Measurements from ENCODE around the gene CELF5. TPM values are rescaled to one million over a fixed set of nuclear protein-coding genes. Genes with fewer than 3 reads are reported as not detected.
"Not testable (repeated sequence)": the region's sequence is repeated elsewhere in the genome, so short reads cannot be mapped to it uniquely, and the experiment has no call there.

Gene CELF5
- total RNA-seq, 3 donors from 2014 or later (not counting 1 experiment from before 2014, with no cell fraction given) = 0.41 to 0.83 TPM; not detected in 1

GRCh38 chr19:3213159-3213558 is 11.3 kb upstream of the CELF5 start:
- intact Hi-C loops (cut with micrococcal nuclease) = loop anchor here (5.0 kb wide), 1 partner anchor 261 kb away; no protein-coding TSS in a partner anchor
- Histone ChIP-seq H3K4me3 (ENCODE audit: low read length) (no peak overlapping the region), H3K36me3 (ENCODE audit: control insufficient read depth, insufficient read depth, low read length) (peaks cover under 1% of the 10 kb centered on the region), H3K4me1 (ENCODE audit: control insufficient read depth, insufficient read depth, low read length) (no peaks in the 10 kb centered on the region), H3K27me3 (ENCODE audit: control insufficient read depth, insufficient read depth, low read length) (no peaks in the 10 kb centered on the region), H3K27ac (ENCODE audit: low read length) (no peak overlapping the region), H3K9me3 (ENCODE audit: control insufficient read depth, insufficient read depth, low read length) (no peaks in the 10 kb centered on the region)
- no peak overlapping the region for H3K4me3 Mint-ChIP-seq
- 98% methylated on average over 7 of the region's 7 CpGs for WGBS (ENCODE audit: insufficient coverage)
- H3K36me3 Mint-ChIP-seq = no peaks in the 10 kb centered on the region
- H3K27me3 Mint-ChIP-seq (ENCODE audit: low read depth in 2 of 2) = no peaks in the 10 kb centered on the region
- peaks cover 0 to 5% of the 10 kb centered on the region in 2 donors for H3K4me1 Mint-ChIP-seq
- no peaks in the 10 kb centered on the region for H3K9me3 Mint-ChIP-seq
- DNase-seq = no peak
- H3K27ac Mint-ChIP-seq = no peak overlapping the region
- ATAC-seq = no peak
- TF ChIP-seq CTCF (IDR thresholded peaks at IDR 0.05) = no peak

- WGBS (ENCODE audit: insufficient coverage) = 98% methylated on average over 5 of the region's 5 CpGs
- no peak for TF ChIP-seq CTCF (IDR thresholded peaks at IDR 0.05)
- Mint-ChIP-seq H3K4me1 (no peaks in the 10 kb centered on the region), H3K36me3 (no peaks in the 10 kb centered on the region), H3K27me3 (ENCODE audit: low read depth in 2 of 2) (no peaks in the 10 kb centered on the region), H3K9me3 (no peaks in the 10 kb centered on the region), H3K4me3 (no peak overlapping the region), H3K27ac (no peak overlapping the region)
- Histone ChIP-seq H3K36me3 (ENCODE audit: control insufficient read depth, insufficient read depth, low read length) (no peaks in the 10 kb centered on the region), H3K4me1 (ENCODE audit: control insufficient read depth, insufficient read depth, low read length) (no peaks in the 10 kb centered on the region), H3K27me3 (ENCODE audit: control insufficient read depth, insufficient read depth, low read length) (no peaks in the 10 kb centered on the region), H3K4me3 (ENCODE audit: low read length) (no peak overlapping the region), H3K27ac (ENCODE audit: low read length) (no peak overlapping the region), H3K9me3 (ENCODE audit: control insufficient read depth, insufficient read depth, low read length) (no peaks in the 10 kb centered on the region)
- intact Hi-C loops (cut with micrococcal nuclease) = no loop called here
- no peak for DNase-seq
- ATAC-seq = no peak
Observed at GRCh38 chr19:3216874-3217273, 7.6 kb upstream of the CELF5 start.

GRCh38 chr19:3220576-3220975 is 3.9 kb upstream of the CELF5 start:
- peaks cover 0 to 7% of the 10 kb centered on the region in 2 donors for H3K27me3 Mint-ChIP-seq (ENCODE audit: low read depth in 2 of 2)
- intact Hi-C loops (cut with micrococcal nuclease) = no loop called here
- no peak for ATAC-seq
- no peaks in the 10 kb centered on the region for H3K9me3 Mint-ChIP-seq
- H3K36me3 Mint-ChIP-seq = no peaks in the 10 kb centered on the region
- Histone ChIP-seq H3K36me3 (ENCODE audit: control insufficient read depth, insufficient read depth, low read length) (no peaks in the 10 kb centered on the region), H3K27me3 (ENCODE audit: control insufficient read depth, insufficient read depth, low read length) (peaks cover 10% of the 10 kb centered on the region), H3K4me3 (ENCODE audit: low read length) (no peak overlapping the region), H3K4me1 (ENCODE audit: control insufficient read depth, insufficient read depth, low read length) (peaks cover 5% of the 10 kb centered on the region), H3K27ac (ENCODE audit: low read length) (no peak overlapping the region), H3K9me3 (ENCODE audit: control insufficient read depth, insufficient read depth, low read length) (no peaks in the 10 kb centered on the region)
- DNase-seq = no peak
- no peak overlapping the region for H3K4me3 Mint-ChIP-seq
- no peaks in the 10 kb centered on the region for H3K4me1 Mint-ChIP-seq
- H3K27ac Mint-ChIP-seq = no peak overlapping the region
- WGBS (ENCODE audit: insufficient coverage) = 79% methylated on average over 12 of the region's 12 CpGs
- no peak for TF ChIP-seq CTCF (IDR thresholded peaks at IDR 0.05)

- H3K4me1 Mint-ChIP-seq; H3K9me3 Mint-ChIP-seq; H3K36me3 ChIP-seq (ENCODE audit: control insufficient read depth, insufficient read depth, low read length); H3K4me3 Mint-ChIP-seq; H3K9me3 ChIP-seq (ENCODE audit: control insufficient read depth, insufficient read depth, low read length); ATAC-seq; H3K36me3 Mint-ChIP-seq; H3K4me3 ChIP-seq (ENCODE audit: low read length); intact Hi-C loops (cut with micrococcal nuclease); H3K27ac Mint-ChIP-seq; H3K4me1 ChIP-seq (ENCODE audit: control insufficient read depth, insufficient read depth, low read length); DNase-seq; H3K27ac ChIP-seq (ENCODE audit: low read length): not testable (repeated sequence)
- WGBS (ENCODE audit: insufficient coverage) = 90% methylated on average over 5 of the region's 5 CpGs
- H3K27me3 ChIP-seq (ENCODE audit: control insufficient read depth, insufficient read depth, low read length) = peaks cover 15% of the 10 kb centered on the region
- H3K27me3 Mint-ChIP-seq (ENCODE audit: low read depth in 2 of 2) = peaks cover 0 to 13% of the 10 kb centered on the region in 2 donors
Observed at GRCh38 chr19:3221576-3221975, 2.9 kb upstream of the CELF5 start.
